H1 (cell line): ENCODE measurements around the gene CTDNEP1.

ENCODE experiments used
- ATF2 ChIP-seq: IDR thresholded peaks from 2 replicates; pipeline ENCODE4 v1.6.1; 2012; ENCODE audit warnings: low read length, inconsistent platforms
- CHD2 ChIP-seq: IDR thresholded peaks from 2 replicates; pipeline ENCODE4 v1.6.1; 2012; ENCODE audit warnings: low read length, improper control_type of control experiment
- JUND ChIP-seq: IDR thresholded peaks from 2 replicates; pipeline ENCODE4 v1.6.1; 2011; ENCODE audit warnings: mild to moderate bottlenecking, improper control_type of control experiment, low read length
- PHF8 ChIP-seq: fragments of 200-600 bp; sonication (generic); conservative IDR thresholded peaks from 2 replicates; pipeline ENCODE4 v1.7.1; 2012; ENCODE audit warnings: low read depth, mild to moderate bottlenecking, inconsistent platforms, low read length, moderate library complexity
- POLR2A ChIP-seq, 2 experiments: IDR thresholded peaks; 1 replicate in 1 of 2; 2 replicates in 1 of 2; pipeline ENCODE4 v1.6.1; 2011; ENCODE audit warnings: low read depth in 2 of 2, low read length in 2 of 2, mild to moderate bottlenecking in 2 of 2; ENCODE audit errors: control extremely low read depth in 1 of 2

GRCh38 chr17:7217113-7217987 is 34.2 kb downstream of the CTDNEP1 start:
- TF ChIP-seq POLR2A (IDR thresholded peaks at IDR 0.05; ENCODE audit: control extremely low read depth in 1 of 2, low read depth in 2 of 2, low read length in 2 of 2), result no peak
- no peak for TF ChIP-seq ATF2
- TF ChIP-seq PHF8, result no peak
- TF ChIP-seq CHD2, result no peak
- no peak for TF ChIP-seq JUND
